ENCODE data around the gene FAM135A.
A peak's percentile ranks its signal among the peaks of the same experiment; 100 is the strongest.

Gene FAM135A

GRCh38 chr6:70413114-70413991, at the start of gene FAM135A:
Gene FAM135A (plus strand): TSS chr6:70413508. CDS start chr6:70428343, 14,835 bp downstream.
- DNase-seq (ENCODE audit: low read depth in 2 of 2), result peak; percentile 86 to 90

DNA sequence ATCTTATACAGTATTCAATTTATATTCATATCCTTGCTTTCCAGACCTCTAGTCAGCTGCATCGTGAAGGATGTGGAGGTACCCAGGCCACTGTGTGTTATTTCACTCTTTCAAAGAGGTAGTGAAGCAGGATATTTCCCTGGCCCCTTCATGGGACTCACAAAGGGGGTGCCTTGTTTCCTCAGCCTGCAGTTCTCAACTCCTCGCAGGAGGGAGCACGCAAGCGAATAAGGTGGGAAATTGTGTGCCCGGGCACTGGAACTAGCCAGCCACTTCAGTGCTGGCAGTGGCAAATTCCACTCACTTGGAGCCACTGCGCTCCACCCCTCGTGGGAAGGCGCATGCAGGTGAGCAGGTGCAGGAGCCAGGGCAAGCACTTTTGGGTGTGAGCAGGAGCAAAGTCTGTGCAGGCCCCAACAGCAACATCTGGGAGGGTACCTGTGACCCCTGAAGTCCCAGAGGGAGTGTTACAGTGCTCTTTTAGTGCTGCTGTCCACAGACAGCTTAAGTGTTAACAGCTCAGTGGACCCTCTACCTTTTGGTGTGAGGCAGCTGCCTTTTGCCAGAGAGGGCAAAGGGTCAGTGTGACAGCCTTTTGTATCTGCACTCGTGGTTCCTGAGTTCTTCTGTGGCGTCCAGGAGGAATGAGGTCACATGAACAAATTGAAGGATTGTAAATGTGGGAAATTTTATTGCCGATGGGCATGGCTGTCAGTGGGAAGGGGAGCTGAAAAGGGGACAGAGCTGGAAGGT, 49.4 kb upstream of the FAM135A start:
- no peak for DNase-seq (ENCODE audit: low read depth in 2 of 2)

- DNase-seq (ENCODE audit: low read depth in 2 of 2), result peak; percentile 9 to 34
Observed at GRCh38 chr6:70369332-70369950, 43.9 kb upstream of the FAM135A start.

- DNase-seq (ENCODE audit: low read depth in 2 of 2), result no peak
Observed at GRCh38 chr6:70370496-70370895, 42.8 kb upstream of the FAM135A start.

DNA sequence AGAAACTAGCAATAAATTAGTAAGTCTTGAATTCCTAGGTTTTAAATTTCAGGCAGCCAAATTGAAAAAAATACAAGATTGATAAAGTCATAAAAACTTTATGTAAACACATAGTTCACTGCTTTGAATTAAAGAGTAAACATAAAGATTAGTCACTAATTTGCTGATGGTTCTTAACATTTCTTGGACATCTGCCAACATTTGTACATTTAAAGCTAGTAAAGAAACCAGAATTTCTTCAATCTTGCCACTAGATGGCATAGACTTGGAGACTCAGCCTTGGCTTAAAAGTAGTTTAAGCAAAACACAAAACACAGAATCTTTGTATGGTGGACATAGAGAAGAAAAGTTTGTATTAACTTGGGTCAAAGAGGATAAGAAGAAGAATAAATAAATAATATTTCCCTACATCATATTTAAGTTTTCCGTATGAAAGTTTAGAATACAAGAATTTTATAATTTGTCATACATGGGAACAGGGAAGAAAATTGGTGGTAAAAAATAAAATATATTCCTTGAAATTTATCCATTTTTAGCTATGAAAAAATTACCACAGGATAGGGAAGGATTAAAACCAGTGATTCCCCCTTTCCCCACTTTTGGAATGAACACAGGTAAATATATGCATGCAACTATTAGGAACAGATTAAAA, 41.7 kb upstream of the FAM135A start:
- no peak for DNase-seq (ENCODE audit: low read depth in 2 of 2)

DNA sequence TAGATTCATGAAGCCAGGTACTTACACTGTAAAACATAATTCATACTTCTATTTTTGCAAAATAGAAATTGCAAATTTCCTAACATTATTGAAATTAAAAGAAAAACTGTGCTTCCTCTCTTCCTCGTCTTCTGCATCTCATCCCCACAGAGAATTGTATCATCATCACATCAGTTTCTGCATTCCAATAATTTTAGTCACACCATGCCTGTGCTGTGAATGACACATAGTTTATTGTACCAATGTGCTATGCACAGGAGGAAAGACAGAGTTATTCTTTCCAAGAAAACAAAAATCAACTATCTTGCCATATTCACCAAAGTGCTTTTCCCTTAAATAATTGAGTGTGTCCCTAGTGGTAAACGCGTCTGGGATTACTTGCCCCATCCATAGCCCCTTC, 38.1 kb upstream of the FAM135A start:
- no peak for DNase-seq (ENCODE audit: low read depth in 2 of 2)

DNA sequence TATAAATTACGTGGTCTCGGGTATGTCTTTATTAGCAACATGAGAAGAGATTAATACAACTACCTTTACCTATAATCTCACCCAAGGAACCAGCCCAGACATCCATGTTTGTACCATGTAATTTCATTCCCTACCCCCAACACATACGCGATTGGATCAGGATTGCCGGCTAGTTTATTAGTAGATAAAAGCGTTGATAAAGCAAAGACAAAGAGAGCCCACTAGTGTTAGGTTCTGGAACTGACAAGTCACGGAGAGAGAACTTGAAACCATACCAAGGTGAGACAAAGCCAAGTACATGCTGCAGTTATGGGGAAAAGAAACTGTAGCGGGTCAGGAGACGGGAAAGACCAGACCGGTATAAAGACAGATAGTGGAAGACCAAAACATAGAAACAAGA, 37.4 kb upstream of the FAM135A start:
- no peak for DNase-seq (ENCODE audit: low read depth in 2 of 2)

DNA sequence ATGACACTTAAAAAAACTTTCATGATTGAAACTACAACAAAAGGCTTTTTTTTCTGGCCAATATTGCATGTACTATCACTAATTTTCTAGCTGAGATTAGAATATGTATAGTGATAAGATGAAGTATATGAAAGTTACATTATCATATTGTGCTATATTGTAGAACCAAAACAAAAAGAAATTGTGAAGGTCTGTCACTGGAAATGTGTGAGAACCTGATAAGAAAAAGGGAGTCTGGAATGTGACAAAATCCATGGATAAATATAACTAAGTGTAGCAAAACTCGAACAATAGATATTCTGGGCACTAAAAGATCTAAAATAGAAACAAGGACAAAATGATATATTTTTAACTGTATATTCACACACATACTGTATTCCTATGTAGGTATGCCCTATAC, 36.7 kb upstream of the FAM135A start:
- DNase-seq (ENCODE audit: low read depth in 2 of 2), result no peak

DNA sequence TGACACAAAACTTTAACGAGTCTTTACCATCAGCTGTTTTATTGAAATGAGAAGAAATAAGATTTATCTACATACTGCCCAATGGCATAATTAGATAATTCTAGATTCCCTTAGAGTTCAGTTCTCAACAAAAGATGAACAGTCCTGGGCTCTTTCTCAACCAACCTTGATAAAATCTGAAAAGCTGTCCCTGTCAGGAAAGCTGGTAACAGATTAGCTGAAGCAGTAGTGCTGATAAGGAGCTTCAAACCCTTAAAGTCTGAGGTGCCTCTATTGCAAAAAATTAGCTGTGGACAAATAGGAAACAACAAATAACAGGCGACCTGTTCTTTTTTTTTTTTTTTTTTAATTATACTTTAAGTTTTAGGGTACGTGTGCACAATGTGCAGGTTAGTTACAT, 35.9 kb upstream of the FAM135A start:
- DNase-seq (ENCODE audit: low read depth in 2 of 2), result no peak

DNA sequence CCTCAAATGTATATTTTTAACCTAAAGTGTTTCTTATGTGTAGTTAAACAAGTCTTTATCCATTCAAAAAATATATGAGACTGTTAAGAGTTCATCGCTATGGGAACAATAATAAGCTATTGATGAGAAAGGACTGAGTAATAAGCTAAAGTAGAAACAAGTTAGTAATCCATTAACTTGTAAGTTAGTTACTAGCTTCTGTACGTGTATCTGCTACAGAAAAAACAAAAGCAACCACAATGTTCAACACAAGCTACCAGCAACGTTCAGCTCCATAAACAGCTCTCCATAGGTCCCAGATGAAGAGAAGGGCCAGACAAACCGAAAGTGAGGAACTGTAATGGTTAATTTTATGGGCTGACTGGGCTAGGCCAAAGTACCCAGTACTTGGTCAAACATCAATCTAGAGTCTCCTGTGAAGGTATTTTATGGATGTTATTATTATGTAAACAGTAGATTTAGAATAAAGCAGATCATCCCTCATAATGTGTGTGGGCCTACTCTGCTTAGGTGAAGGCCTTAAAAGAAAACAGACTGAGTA, 33.8 kb upstream of the FAM135A start:
- DNase-seq (ENCODE audit: low read depth in 2 of 2), result no peak

DNA sequence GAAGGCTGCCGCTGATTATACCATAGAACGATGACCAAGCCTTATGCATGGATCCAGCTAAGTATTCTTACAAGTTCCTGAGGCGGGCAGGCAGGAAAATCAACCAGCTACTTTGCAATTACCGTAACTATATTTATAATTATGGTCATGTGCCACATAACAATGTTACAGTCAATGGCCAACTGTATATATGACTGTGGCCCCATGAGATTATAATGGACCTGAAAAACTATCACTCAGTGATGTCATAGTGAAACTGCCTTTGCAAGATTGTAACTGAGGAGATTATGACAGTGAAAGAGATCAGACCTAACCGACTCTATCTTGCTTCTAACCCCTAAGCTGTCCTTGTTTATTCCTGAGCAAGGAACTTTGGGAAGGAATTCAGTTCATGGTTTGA, 33.1 kb upstream of the FAM135A start:
- no peak for DNase-seq (ENCODE audit: low read depth in 2 of 2)

DNA sequence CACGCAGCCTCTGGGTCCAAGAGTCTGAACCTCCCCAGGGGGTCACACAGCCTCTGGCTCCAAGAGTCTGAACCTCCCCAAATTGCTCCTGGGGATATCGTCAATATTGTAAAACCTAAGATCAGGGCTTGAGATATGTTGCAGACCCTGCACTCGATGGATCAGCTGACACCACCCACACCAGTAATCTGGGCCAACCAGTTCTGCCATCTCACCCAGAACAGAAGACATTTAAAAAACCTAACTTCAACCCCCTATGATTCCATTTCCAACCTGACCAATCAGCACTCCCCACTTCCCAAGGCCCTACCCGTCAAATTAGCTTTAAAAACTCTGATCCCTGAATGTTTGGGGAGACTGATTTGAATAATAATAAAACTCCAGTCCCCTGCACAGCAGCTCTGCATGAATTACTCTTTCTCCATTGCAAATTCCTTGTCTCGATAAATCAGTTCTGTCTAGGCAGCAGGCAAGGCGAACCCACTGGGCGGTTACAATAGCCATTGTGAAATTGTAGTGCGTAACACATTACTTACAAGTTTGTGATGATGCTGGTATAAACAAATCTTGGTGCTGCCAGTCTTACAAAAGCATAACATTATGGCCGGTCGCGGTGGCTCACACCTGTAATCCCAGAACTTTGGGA, 32.4 kb upstream of the FAM135A start:
- DNase-seq (ENCODE audit: low read depth in 2 of 2), result no peak

- no peak for DNase-seq (ENCODE audit: low read depth in 2 of 2)
Observed at GRCh38 chr6:70381417-70381782, 31.9 kb upstream of the FAM135A start.

DNA sequence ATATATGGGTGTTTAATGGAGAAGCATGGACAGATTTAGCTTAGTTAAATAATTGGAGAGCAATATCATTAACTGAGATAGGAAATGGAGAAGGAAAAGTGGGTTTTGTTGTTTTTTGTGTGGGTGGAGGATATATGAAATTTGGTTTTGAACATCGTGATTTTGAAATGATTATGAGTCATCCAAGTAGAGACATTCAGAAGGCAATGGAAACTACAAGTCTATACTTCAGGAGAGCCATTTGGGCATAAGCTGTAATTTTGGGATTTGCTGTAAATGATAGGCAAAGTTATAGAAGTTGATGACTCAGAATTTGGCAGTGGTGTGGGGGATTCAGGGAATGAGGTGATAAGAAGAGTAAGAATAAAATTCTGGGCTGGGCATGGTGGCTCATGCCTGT, 27.4 kb upstream of the FAM135A start:
- DNase-seq (ENCODE audit: low read depth in 2 of 2), result no peak

- no peak for DNase-seq (ENCODE audit: low read depth in 2 of 2)
Observed at GRCh38 chr6:70388814-70389213, 24.5 kb upstream of the FAM135A start.

- no peak for DNase-seq (ENCODE audit: low read depth in 2 of 2)
Observed at GRCh38 chr6:70389261-70389660, 24.0 kb upstream of the FAM135A start.

DNA sequence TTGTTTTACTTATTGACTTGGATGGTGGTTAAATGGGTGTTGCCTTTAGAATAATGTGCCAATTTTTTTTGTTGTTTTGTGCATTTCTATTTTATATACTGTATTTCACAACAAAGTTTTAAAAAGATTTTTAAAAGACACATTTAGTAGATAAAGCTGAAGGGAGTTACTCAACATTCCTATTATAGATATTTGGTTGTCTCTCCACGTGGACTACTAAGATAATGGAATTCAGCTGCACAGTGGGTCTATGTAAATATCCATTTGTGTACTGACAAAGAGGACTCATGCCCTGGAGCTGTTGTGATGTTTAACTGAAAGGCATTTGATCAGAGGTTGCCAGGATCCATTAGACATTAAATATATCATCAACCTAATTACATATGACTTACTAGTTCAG, 23.2 kb upstream of the FAM135A start:
- DNase-seq (ENCODE audit: low read depth in 2 of 2), result no peak

- no peak for DNase-seq (ENCODE audit: low read depth in 2 of 2)
Observed at GRCh38 chr6:70391492-70391891, 21.8 kb upstream of the FAM135A start.

GRCh38 chr6:70394518-70395300, 18.6 kb upstream of the FAM135A start:
- DNase-seq (ENCODE audit: low read depth in 2 of 2), result no peak

DNA sequence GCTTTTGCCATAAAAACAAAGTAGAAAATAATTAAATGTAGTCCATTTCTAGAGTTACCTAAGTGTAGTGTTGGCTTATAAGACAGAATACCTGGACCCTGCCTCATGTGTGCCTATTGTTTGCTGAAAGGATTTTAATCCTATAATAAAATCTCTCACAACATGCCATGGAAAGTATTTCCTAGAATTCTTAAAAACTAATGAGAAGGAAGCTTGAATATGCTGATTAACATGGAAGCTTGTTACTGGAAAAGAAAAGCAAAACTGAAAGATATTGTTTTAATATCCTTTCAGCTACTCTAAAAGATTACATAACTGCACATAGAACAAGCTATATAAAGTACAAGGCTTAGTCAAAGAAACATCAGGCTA, 18.0 kb upstream of the FAM135A start:
- no peak for DNase-seq (ENCODE audit: low read depth in 2 of 2)

DNA sequence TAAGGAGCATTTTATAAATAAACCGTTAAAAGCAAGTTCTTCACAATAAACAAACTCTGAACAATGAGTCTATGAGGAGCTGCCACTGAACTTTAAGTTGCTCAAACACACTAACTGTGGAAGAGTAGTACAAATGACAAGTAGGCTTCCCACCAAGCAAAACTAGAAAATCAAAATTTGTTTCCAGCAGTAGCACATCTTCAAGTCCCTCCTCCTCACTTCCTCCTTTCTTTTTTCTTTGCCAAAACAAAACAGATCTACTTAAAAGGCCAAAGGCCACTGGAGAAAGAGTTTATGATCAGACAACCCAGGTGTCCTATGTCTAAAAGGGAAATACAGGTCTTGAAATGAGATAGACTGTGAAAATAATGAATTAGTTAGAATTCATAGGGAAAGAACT, 17.1 kb upstream of the FAM135A start:
- DNase-seq (ENCODE audit: low read depth in 2 of 2), result no peak

All from stimulated activated CD8-positive, alpha-beta memory T cell treated with anti-CD3 and anti-CD28 coated beads, Interleukin-7, amount 100 ng/mL, for 1 hour (primary cell).